ENCODE results near the gene IQCH. TPM values are rescaled to one million over a fixed set of nuclear protein-coding genes. Genes with fewer than 3 reads are reported as not detected.
"Not testable (repeated sequence)": the region's sequence is repeated elsewhere in the genome, so short reads cannot be mapped to it uniquely, and the experiment has no call there.

Gene IQCH
- total RNA-seq, 2 experiments from 2014 or later: 1.5 to 2.0 TPM

- ChIA-PET POLR2A (no interaction called here), CTCF (interaction anchor here (0.6 kb wide), 1 partner anchor 285 kb away, joined by 3 read pairs; no protein-coding TSS in a partner anchor)
Observed at GRCh38 chr15:67242708-67243111, 11.9 kb upstream of the IQCH start.

- CTCF ChIA-PET: no interaction called here
- POLR2A ChIA-PET: no interaction called here
Observed at GRCh38 chr15:67244971-67245478, 9.6 kb upstream of the IQCH start.

- CTCF ChIA-PET, POLR2A ChIA-PET: not testable (repeated sequence)
Observed at GRCh38 chr15:67246606-67247005, 8.0 kb upstream of the IQCH start.

- POLR2A ChIA-PET: interaction anchor here (0.6 kb wide), 1 partner anchor 71 kb away, joined by 3 read pairs; no protein-coding TSS in a partner anchor
- CTCF ChIA-PET: no interaction called here
Observed at GRCh38 chr15:67248011-67248505, 6.5 kb upstream of the IQCH start.

- ChIA-PET CTCF (no interaction called here), POLR2A (no interaction called here)
Observed at GRCh38 chr15:67249830-67250229, 4.8 kb upstream of the IQCH start.

- ChIA-PET POLR2A (no interaction called here), CTCF (no interaction called here)
Observed at GRCh38 chr15:67251318-67251717, 3.3 kb upstream of the IQCH start.

GRCh38 chr15:67253101-67253500 is 1.5 kb upstream of the IQCH start:
- ChIA-PET POLR2A (no interaction called here), CTCF (no interaction called here)

GRCh38 chr15:67253549-67254237 is 893 bp upstream of the IQCH start:
- POLR2A ChIA-PET: interaction anchor here (0.6 kb wide), 1 partner anchor 93 kb away, joined by 6 read pairs; no protein-coding TSS in a partner anchor
- CTCF ChIA-PET: no interaction called here

GRCh38 chr15:67256051-67256450 is 1.5 kb downstream of the IQCH start:
- CTCF ChIA-PET: interaction anchor here (1.0 kb wide), 1 partner anchor 15 kb away, joined by 4 read pairs; no protein-coding TSS in a partner anchor
- POLR2A ChIA-PET: interaction anchor here (0.6 kb wide), 2 partner anchors 45 to 268 kb away, joined by 3 to 5 read pairs; no protein-coding TSS in a partner anchor

GRCh38 chr15:67258412-67258811 is 3.8 kb downstream of the IQCH start:
- POLR2A ChIA-PET, CTCF ChIA-PET: not testable (repeated sequence)

- POLR2A ChIA-PET: no interaction called here
- CTCF ChIA-PET: no interaction called here
Observed at GRCh38 chr15:67259379-67259778, 4.8 kb downstream of the IQCH start.

- ChIA-PET CTCF (no interaction called here), POLR2A (no interaction called here)
Observed at GRCh38 chr15:67259806-67260205, 5.2 kb downstream of the IQCH start.

- POLR2A ChIA-PET: no interaction called here
Observed at GRCh38 chr15:67266870-67267269, 12.3 kb downstream of the IQCH start.

GRCh38 chr15:67267440-67267839 is 12.9 kb downstream of the IQCH start:
- ChIA-PET CTCF (no interaction called here), POLR2A (no interaction called here)

More at GRCh38 chr15:67266870-67267269, 12.3 kb downstream of the IQCH start:
- CTCF ChIA-PET: no interaction called here

- ChIA-PET CTCF (no interaction called here), POLR2A (no interaction called here)
Observed at GRCh38 chr15:67267951-67268941, 13.7 kb downstream of the IQCH start.

- POLR2A ChIA-PET: no interaction called here
- CTCF ChIA-PET: no interaction called here
Observed at GRCh38 chr15:67274236-67274635, 19.6 kb downstream of the IQCH start.

- CTCF ChIA-PET: no interaction called here
- POLR2A ChIA-PET: no interaction called here
Observed at GRCh38 chr15:67276666-67277065, 22.1 kb downstream of the IQCH start.

GRCh38 chr15:67280217-67280616 is 25.6 kb downstream of the IQCH start:
- ChIA-PET POLR2A (no interaction called here), CTCF (interaction anchor here (0.8 kb wide), 1 partner anchor 15 kb away, joined by 3 read pairs; no protein-coding TSS in a partner anchor)

- CTCF ChIA-PET: no interaction called here
Observed at GRCh38 chr15:67281714-67282113, 27.1 kb downstream of the IQCH start.

GRCh38 chr15:67285625-67286024 is 31.0 kb downstream of the IQCH start:
- POLR2A ChIA-PET, CTCF ChIA-PET: not testable (repeated sequence)

More at GRCh38 chr15:67281714-67282113, 27.1 kb downstream of the IQCH start:
- POLR2A ChIA-PET: no interaction called here

Data from activated CD8-positive, alpha-beta memory T cell treated with anti-CD3 and anti-CD28 coated beads for 36 hours (primary cell).